Calu3 (cell line): ENCODE measurements around the gene FAR1. TPM values are rescaled to one million over a fixed set of nuclear protein-coding genes. Genes with fewer than 3 reads are reported as not detected.
A peak's percentile ranks its signal among the peaks of the same experiment; 100 is the strongest.

ENCODE experiments used
- BruUV-seq: library from RNA; stranded (reverse); fragments of 400-500 nt; replicated peaks from 2 replicates; lab custom pipeline; 2021; lab: Mats Ljungman, UMichigan
- CTCF ChIA-PET: fragments of 300-600 bp; sonication (Branson Sonifier 250); formaldehyde crosslinking; loops from one replicate; lab custom pipeline; 2022; ENCODE audit warnings: antibody characterized with exemption; lab: Charles Lee
- DNase-seq: peaks from one replicate; pipeline ENCODE4 v3.0.0; 2022
- H3K27ac Mint-ChIP-seq: one replicate; pipeline ENCODE4 v1.8.0; 2022; ENCODE audit warnings: mixed read lengths; ENCODE audit not compliant: unreplicated experiment
- H3K27me3 Mint-ChIP-seq: one replicate; pipeline ENCODE4 v1.8.0; 2022; ENCODE audit warnings: mixed read lengths; ENCODE audit not compliant: unreplicated experiment
- H3K36me3 Mint-ChIP-seq: one replicate; pipeline ENCODE4 v1.8.0; 2022; ENCODE audit warnings: mild to moderate bottlenecking, moderate library complexity, mixed read lengths; ENCODE audit not compliant: insufficient read depth, unreplicated experiment
- H3K4me1 Mint-ChIP-seq: one replicate; pipeline ENCODE4 v1.8.0; 2022; ENCODE audit warnings: mild to moderate bottlenecking, low read depth, mixed read lengths; ENCODE audit not compliant: unreplicated experiment
- H3K4me3 Mint-ChIP-seq: one replicate; pipeline ENCODE4 v1.8.0; 2022; ENCODE audit warnings: mild to moderate bottlenecking, low read depth, moderate library complexity, mixed read lengths; ENCODE audit not compliant: unreplicated experiment
- H3K9me3 Mint-ChIP-seq: one replicate; pipeline ENCODE4 v1.8.0; 2022; ENCODE audit warnings: low read depth, mixed read lengths; ENCODE audit not compliant: unreplicated experiment
- intact Hi-C: fragments of 100-400 bp; cut with micrococcal nuclease; formaldehyde crosslinking; loops from one replicate; pipeline ENCODE4 v1.10.0; 2022; ENCODE audit not compliant: unreplicated experiment
- total RNA-seq: library from RNA; stranded (reverse); gene quantifications from 2 replicates; pipeline ENCODE4 v1.2.3, GENCODE V29; 2022
- TF ChIP-seq, protein P1 (sequence below): fragments of 200-600 bp; IDR thresholded peaks from one replicate; pipeline ENCODE4 v1.8.0; 2022; ENCODE audit warnings: antibody characterized with exemption; ENCODE audit not compliant: unreplicated experiment

FAR1 gene
- total RNA-seq, 1 experiment from 2014 or later = 98.9 TPM

DNA sequence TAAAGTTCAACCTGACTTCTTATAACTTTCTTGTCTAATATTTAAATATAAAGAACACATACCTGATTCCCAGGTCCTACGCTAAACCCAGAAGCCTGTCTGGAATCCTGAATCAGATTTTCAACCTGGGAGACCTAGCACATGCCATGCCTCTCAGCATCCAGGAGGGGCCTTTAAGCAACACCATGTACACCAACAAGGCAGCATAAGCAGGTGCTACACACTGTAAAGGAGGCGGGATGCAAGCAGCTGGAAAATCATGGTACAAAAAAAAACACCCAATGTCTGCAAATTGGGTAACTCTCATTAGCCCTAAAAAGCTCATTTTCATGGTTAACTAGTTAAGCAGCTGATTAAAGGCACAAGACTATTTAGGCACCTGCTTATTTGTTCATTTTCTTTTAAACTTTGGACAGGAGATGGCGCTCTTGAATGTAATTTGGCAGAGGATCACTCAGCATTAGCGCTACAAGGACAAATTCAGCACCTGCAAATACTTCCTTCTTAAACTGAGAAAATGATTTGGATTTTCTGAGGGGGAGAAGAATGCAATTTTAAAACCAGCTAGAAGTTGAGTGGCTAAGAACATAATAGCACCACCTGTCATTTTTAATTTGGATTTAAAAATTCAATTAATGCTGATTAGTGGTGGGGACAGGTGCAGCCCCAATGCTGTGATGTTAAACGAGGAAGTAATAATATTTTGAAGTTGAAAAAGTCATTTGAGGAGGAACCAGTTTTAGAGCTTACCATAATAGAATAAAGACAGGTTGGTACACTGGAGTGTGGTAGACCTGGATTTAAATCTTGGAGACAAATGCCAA is 104.0 kb downstream of the FAR1 start:
- H3K27me3 Mint-ChIP-seq = peaks cover 56% of the 10 kb centered on the region
- CTCF ChIA-PET = interaction anchor here (0.6 to 2.7 kb wide), 5 partner anchors 100 to 486 kb away, joined by 3 to 10 read pairs (median 5); no protein-coding TSS in a partner anchor
- DNase-seq = peak; percentile 49
- H3K27ac Mint-ChIP-seq = no peak overlapping the region
- no peak overlapping the region for H3K4me3 Mint-ChIP-seq
- no TSS peak for BruUV-seq
- H3K4me1 Mint-ChIP-seq = no peaks in the 10 kb centered on the region
- no peaks in the 10 kb centered on the region for H3K36me3 Mint-ChIP-seq
- H3K9me3 Mint-ChIP-seq = no peaks in the 10 kb centered on the region
- TF ChIP-seq, protein P1, sequence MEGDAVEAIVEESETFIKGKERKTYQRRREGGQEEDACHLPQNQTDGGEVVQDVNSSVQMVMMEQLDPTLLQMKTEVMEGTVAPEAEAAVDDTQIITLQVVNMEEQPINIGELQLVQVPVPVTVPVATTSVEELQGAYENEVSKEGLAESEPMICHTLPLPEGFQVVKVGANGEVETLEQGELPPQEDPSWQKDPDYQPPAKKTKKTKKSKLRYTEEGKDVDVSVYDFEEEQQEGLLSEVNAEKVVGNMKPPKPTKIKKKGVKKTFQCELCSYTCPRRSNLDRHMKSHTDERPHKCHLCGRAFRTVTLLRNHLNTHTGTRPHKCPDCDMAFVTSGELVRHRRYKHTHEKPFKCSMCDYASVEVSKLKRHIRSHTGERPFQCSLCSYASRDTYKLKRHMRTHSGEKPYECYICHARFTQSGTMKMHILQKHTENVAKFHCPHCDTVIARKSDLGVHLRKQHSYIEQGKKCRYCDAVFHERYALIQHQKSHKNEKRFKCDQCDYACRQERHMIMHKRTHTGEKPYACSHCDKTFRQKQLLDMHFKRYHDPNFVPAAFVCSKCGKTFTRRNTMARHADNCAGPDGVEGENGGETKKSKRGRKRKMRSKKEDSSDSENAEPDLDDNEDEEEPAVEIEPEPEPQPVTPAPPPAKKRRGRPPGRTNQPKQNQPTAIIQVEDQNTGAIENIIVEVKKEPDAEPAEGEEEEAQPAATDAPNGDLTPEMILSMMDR = peak; percentile 67
- intact Hi-C loops = loop anchor here (1.0 to 10.0 kb wide), 4 partner anchors 178 to 477 kb away; no protein-coding TSS in a partner anchor

DNA sequence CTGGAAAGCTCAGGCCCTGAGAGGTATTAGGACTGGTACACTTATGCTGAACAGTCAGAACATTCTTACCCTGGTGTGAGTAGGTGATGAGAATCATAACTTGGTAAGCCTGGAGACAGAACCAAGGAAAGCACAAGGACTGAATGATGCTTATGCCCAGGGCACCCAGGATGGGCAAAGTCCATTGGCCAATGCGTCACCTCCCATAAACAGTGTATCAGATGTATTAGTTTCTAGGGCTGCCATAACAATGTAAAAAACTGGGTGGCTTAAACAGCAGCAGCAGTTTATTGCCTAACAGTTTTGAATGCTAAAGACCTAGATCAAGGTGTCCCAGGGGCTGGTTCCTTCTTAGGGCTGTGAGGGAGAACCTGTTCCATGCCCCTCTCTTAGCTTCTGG is 107.0 kb downstream of the FAR1 start:
- CTCF ChIA-PET = interaction anchor here (1.1 kb wide), 2 partner anchors 174 to 177 kb away, joined by 3 read pairs; no protein-coding TSS in a partner anchor
- peaks cover 63% of the 10 kb centered on the region for H3K27me3 Mint-ChIP-seq
- H3K4me1 Mint-ChIP-seq = no peaks in the 10 kb centered on the region
- DNase-seq = no peak
- H3K4me3 Mint-ChIP-seq = no peak overlapping the region
- no peak overlapping the region for H3K27ac Mint-ChIP-seq
- BruUV-seq = no TSS peak
- H3K9me3 Mint-ChIP-seq = no peaks in the 10 kb centered on the region
- intact Hi-C loops = loop anchor here (10.0 kb wide), 1 partner anchor 269 kb away; no protein-coding TSS in a partner anchor
- no peaks in the 10 kb centered on the region for H3K36me3 Mint-ChIP-seq
- TF ChIP-seq, protein P1 = no peak

DNA sequence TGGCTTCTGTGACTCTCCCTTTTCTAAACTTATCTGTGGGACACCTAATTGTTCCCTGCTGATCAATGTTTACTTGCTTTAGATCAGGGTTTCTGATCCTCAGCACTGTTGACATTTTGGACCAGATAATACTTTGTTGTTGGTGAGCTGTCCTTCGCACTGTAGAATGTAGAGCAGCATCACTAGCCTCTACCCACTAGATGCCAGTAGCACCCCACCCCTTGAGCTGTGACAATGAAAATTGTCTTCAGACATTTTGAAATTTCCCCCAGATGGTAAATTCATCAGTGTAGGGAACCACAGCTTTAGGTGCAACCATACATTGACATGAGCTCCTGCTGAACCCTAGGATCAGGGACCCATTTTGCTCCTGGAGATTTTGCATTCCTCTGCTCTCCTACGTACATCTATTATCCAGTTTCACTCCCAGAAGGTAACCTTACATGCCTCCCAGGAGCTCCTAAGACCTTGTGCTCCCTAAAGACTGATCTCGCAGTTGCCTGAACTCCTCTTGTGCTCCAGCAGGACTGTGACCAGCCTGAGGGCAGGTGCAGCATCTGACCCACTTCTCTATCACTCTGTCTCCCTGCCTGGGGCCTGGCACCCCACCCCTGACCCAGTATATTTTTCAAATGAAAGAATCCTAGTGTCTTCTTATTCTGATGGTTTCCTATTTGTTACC is 107.8 kb downstream of the FAR1 start:
- Mint-ChIP-seq H3K27me3 (peaks cover 55% of the 10 kb centered on the region), H3K9me3 (no peaks in the 10 kb centered on the region), H3K27ac (no peak overlapping the region), H3K4me3 (no peak overlapping the region), H3K4me1 (no peaks in the 10 kb centered on the region), H3K36me3 (no peaks in the 10 kb centered on the region)
- TF ChIP-seq, protein P1 = peak; percentile 18
- DNase-seq = no peak
- CTCF ChIA-PET = interaction anchor here (0.6 to 1.6 kb wide), 5 partner anchors 174 to 372 kb away, joined by 3 to 6 read pairs (median 3); no protein-coding TSS in a partner anchor
- intact Hi-C loops = loop anchor here (1.0 to 10.0 kb wide), 2 partner anchors 269 to 372 kb away; no protein-coding TSS in a partner anchor
- BruUV-seq = no TSS peak

DNA sequence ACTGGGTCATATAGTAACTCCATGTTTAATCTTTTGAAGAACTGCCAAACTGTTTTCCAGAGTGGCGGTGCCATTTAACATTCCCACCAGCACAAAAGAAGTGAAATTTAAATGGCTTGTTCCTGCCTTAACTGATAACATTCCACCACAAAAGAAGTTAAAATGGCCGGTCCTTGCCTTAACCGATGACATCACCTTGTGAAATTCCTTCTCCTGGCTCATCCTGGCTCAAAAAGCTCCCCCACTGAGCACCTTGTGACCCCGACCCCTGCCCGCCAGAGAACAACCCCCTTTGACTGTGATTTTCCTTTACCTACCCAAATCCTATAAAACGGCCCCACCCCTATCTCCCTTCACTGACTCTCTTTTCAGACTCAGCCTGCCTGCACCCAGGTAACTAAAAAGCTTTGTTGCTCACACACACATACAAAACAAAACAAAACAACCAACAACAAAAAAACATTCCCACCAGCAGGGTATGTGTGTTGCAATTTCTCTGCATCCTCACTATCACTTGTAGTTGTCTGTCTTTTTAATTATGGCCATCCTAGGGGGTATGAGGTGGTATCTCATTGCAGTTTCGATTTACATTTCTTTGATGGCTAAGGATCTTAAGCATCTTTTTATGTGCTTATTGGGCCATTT is 109.0 kb downstream of the FAR1 start:
- BruUV-seq = no TSS peak
- no peaks in the 10 kb centered on the region for H3K4me1 Mint-ChIP-seq
- peaks cover 55% of the 10 kb centered on the region for H3K27me3 Mint-ChIP-seq
- TF ChIP-seq, protein P1 = no peak
- intact Hi-C loops = loop anchor here (10.0 kb wide), 1 partner anchor 267 kb away; no protein-coding TSS in a partner anchor
- no peaks in the 10 kb centered on the region for H3K9me3 Mint-ChIP-seq
- H3K36me3 Mint-ChIP-seq = no peaks in the 10 kb centered on the region
- CTCF ChIA-PET = interaction anchor here (1.2 to 1.6 kb wide), 2 partner anchors 193 to 371 kb away, joined by 3 to 6 read pairs; no protein-coding TSS in a partner anchor
- no peak overlapping the region for H3K27ac Mint-ChIP-seq
- DNase-seq = no peak
- H3K4me3 Mint-ChIP-seq = no peak overlapping the region
